NCI-H2081 (cell line): ENCODE data around the gene MXD3.
A peak's percentile ranks its signal among the peaks of the same experiment; 100 is the strongest.
"Not testable (repeated sequence)": the region's sequence is repeated elsewhere in the genome, so short reads cannot be mapped to it uniquely, and the experiment has no call there.

ENCODE experiments used
- DNase-seq, 2 experiments: peaks; one replicate each; lab custom pipeline; 2025; lab: John Stamatoyannopoulos, UW

The MXD3 gene

GRCh38 chr5:177343777-177344176 lies 32.1 kb upstream of the MXD3 start:
- DNase-seq = no peak

DNA sequence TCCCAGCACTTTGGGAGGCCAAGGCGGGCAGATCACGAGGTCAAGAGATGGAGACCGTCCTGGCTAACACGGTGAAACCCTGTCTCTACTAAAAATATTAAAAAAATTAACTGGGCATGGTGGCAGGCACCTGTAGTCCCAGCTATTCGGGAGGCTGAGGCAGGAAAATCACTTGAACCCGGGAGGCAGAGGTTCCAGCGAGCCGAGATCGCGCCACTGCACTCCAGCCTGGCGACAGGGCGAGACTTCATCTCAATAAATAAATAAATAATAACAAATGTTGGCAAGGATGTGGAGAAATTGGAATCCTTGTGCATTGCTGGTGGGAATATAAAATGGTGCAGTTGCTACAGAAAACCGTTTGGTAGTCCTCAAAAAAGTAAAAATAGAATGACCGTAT lies 31.3 kb upstream of the MXD3 start:
- DNase-seq = not testable (repeated sequence)

GRCh38 chr5:177339107-177339638 lies 27.5 kb upstream of the MXD3 start:
- peak; percentile 28 to 55 for DNase-seq

GRCh38 chr5:177338251-177339106 lies 26.8 kb upstream of the MXD3 start:
- no peak for DNase-seq

GRCh38 chr5:177336603-177337494 lies 25.2 kb upstream of the MXD3 start:
- DNase-seq = no peak

GRCh38 chr5:177336112-177336511 lies 24.4 kb upstream of the MXD3 start:
- DNase-seq = peak in 1 of 2 experiments; percentile 56

GRCh38 chr5:177335701-177336065 lies 24.0 kb upstream of the MXD3 start:
- DNase-seq = no peak

GRCh38 chr5:177334781-177335700 lies 23.3 kb upstream of the MXD3 start:
- no peak for DNase-seq

GRCh38 chr5:177334155-177334551 lies 22.5 kb upstream of the MXD3 start:
- DNase-seq = no peak

GRCh38 chr5:177333420-177334154 lies 21.9 kb upstream of the MXD3 start:
- DNase-seq = no peak

DNA sequence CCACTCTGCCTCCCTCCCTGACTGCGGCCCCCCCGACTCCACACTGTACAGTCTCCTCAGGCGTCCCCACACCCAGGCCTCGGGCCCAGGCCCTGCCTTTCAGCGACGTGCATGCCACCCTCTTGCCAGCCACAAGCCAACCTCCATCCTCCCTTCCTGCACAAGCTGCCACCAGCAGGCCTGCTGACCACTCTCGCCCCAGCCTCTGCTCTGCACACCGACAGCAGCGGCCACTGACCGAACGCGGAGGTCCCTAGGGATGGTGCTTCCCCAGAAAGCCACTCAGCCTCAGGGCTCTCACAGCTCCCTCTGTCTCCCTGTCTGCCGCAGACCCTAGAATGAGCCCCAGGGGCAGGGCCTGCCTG lies 21.2 kb upstream of the MXD3 start:
- no peak for DNase-seq

- DNase-seq = no peak
These were observed 20.6 kb upstream of the MXD3 start for GRCh38 chr5:177332031-177332895.

- DNase-seq = no peak
These were observed 19.5 kb upstream of the MXD3 start for GRCh38 chr5:177330991-177331842.

- DNase-seq = peak in 1 of 2 experiments; percentile 26
These were observed 18.2 kb upstream of the MXD3 start for GRCh38 chr5:177329883-177330282.

GRCh38 chr5:177328545-177329231 lies 17.0 kb upstream of the MXD3 start:
- DNase-seq = no peak

GRCh38 chr5:177327539-177328522 lies 16.1 kb upstream of the MXD3 start:
- DNase-seq = no peak

- DNase-seq = no peak
These were observed 14.2 kb upstream of the MXD3 start for GRCh38 chr5:177325868-177326381.
